Measurements from ENCODE around the gene PDE9A.

PDE9A gene

DNA sequence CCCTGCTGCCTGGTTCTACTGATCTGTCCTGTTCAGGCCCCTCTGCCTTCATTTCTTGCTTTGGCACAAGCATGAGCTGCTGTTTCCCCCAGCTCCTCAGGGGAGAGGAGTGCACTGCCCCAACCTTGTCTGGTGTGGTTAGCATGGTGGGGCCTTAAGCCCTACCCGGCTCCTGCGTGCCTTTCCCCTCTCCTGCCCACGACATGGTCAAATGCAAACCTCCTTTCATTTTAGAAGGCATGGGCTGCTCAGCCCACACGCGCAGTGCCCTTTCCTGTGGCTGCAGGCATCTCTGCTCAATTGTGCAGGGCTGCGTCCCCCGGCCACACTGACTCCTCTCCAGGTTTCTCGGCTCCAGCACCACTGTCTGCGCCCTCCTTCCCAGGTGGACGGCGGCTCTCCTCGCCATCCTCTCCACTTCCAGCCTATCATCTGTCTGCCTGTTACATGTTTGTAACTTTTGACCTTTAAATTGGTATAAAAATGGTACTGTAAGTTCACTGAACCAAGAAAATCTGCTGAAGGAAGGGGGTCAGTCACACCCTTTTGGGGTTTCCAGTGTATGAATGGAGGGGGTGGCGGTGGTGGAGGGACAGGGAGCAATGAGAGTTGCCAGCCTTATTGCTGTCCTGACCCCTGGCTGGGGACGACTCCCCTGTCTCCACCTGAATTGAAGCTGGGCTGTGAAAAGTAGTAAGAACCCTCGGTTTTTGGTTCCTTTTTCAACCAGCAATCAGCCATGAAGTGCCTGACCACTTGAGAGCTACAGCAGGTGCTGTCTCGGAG, 5.1 kb downstream of the PDE9A start:
- no peak for DNase-seq

- DNase-seq: no peak
Measured at GRCh38 chr21:42659416-42660117, 6.1 kb downstream of the PDE9A start.

DNA sequence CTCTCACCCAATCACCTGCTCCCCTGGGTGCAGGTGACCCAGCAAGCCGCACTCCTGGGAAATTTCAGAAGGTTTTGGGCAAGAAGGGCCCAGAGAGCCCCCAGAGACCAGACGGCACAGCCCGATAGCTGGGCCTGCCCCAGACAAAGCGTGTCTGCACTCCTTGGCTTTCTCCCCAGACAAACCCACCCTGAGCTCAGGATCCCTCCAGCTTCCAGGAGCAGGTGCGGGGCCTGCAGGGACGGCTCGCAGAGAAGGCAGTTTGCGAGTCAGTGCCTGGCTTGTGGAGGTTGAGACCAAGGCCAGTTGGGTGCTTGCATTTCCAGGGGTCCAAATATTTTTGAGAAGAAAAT, 6.7 kb downstream of the PDE9A start:
- DNase-seq: no peak

DNA sequence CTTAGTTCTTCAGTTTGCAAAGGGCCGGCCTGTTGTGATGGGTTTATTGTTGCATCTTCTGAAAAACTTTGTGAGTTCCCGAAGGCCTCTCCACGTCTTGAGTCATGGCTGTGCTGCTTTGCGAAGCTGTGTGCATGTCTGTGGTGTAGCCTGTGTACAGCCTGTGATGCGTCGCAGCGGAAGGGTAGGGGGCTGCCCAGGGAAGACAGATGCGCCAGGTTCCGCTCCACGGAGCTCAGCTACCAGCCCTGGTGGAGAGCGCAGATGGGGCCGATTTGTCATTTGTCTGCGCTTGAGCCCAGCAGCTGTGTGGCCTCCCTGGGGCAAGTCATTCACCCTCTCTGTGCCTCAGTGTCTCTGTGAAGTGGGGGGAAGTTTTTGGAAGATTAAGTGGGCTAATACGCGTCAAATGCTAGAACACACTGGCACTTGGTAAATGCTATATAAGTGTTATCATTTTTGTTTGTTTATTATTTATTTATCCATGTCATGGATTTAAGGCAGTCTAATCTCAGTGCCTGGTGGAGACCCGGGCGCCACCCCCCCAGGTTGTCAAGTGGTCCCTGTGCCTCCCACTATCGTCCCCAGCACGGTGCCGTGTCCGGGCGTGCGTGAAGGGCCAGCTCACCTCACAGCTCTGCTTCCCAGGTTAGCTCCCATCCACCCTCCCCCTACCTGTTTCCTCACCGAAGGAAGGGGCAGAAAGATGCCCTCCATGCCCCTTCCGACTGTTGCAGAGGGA, 8.4 kb downstream of the PDE9A start:
- no peak for DNase-seq

DNA sequence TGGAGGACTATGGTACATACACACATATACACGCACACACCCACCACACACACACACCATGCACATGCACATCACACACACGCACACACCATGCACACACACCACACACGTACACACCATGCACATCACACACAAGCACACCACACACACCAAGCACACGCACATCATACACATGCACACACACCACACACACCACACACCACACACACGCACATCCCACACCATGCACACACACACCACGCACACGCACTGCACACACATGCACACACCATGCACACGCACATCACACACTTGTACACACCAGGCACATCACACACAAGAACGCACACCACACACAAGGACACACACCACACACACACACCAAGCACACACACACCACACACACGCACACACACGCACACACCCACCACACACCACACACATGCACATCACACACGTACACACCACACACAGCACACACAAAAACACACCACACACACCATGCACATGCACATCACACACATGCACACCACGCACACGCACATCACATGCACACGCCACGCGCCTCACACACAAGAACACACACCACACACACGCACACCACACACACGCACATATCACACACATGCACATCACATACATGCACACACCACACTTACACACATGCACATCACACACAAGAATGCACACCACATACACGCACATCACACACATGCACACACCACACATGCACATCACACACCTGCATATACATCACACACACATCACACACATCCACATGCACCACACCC, 9.2 kb downstream of the PDE9A start:
- no peak for DNase-seq

DNA sequence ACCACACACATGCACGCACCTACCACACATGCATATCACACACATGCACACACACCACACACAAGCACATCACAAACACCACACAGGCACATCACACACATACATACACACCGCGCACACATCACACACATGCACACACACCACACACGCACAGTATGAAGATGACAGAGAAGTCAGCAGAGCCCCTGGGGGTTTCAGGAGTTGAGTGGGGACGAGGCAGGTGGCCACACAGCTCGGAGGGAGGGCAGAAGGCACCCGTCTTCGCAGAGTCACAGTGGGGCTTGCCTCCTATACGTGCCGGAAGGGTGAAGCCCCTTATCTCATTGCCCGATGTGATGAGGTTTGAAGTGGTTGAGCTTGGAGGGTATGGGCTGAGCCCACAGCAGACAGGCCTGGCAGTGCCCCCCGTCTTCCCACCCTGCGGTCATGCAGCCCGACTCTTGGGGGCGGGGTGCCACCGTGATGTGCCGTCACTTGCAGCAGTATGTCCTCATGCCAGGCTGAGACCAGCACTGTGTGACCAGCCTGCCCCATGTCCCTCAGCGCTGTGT, 9.9 kb downstream of the PDE9A start:
- no peak for DNase-seq

- no peak for DNase-seq
Measured at GRCh38 chr21:42663860-42664535, 10.6 kb downstream of the PDE9A start.

- DNase-seq: no peak
Measured at GRCh38 chr21:42664614-42665013, 11.2 kb downstream of the PDE9A start.

DNA sequence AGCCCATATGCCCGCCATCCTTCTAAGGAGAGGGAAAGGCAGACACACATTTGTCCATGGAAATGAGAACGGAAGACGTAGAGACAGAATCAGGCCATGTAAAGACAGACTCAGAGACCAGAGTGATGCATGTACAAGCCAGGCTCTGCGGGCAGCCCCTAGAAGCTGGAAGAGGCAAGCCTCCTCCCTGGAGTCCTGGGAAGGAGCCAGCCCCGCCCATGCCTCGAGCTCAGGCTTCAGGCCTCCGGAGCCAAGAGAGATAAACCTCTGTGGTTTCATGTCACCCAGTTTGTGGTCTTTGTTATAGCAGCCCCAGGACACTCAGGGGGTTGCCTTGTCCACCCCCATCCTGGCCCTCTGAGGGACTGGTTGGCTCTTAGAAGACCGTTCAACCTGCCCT, 11.6 kb downstream of the PDE9A start:
- no peak for DNase-seq

DNA sequence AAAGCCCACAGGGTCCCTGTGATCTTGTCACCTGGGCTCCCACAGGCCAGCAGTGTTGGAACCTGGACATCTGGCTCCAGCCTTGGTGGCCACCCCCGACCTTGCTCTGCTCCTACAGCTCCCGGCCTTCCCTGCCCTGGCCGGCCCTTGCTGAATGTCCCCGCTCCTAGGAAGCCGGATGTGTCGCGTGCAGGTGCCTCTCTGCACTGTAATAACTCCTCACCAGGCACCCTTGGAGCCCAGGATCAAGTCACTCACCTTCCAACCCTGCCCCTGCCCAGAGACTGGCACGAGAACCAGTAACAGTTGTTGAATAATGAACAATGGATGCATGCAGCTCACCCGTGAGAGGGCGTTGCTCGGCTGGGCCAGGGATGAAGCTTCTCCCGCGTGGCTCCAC, 12.1 kb downstream of the PDE9A start:
- DNase-seq: no peak

- DNase-seq: no peak
Measured at GRCh38 chr21:42666023-42666747, 12.8 kb downstream of the PDE9A start.

DNA sequence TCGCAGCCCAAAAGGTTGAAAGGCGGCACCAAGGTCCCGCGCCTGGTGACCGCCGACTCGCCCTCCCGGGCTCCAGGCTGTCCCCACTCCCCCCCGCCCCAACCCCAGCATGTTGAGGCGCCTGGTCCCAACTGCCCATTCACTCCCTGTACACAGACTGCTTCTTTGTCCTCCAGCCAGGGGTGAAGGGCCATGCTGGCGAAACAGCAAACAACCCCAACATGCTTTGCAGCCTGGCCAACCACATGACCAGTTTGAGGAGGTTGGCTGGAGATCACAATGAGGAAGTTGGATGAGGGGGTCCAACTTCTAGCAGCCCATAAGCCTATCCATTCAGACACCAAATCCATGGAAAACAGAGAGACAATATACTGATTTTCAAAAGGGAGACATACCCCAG, 13.5 kb downstream of the PDE9A start:
- DNase-seq: no peak

DNA sequence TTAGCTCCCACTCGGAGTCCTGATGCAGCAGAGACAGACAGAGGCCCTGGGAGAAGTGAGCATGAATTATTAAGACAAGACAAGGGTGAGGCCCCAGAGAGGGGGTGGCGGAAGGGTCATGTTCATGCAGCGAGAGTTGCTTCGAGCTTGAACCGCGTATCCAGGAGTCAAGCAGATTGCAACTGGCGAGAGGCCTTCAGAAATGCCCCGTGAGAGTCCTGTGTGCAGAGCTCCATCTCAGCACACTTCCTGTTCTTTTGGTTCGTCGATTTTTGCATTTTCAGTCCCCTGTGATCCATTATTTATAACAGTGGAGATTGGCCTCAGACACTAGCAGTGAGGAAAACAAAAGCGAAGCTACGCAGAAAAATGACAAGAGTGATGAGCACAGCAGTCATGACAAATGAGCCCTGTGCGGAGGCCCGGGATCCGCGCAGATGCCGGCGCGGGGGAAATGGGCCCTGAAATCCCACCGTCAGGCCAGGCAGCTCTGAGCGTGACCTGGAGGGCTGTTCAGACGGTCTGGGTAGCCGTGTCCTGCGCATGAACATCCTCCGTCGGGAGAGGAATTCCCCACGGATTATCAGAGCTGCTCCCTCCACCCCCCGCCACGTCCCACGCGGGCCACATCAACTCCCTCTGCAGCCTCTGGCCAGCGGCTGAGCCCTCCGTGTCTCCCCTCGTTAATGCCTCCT, 15.0 kb downstream of the PDE9A start:
- no peak for DNase-seq

DNA sequence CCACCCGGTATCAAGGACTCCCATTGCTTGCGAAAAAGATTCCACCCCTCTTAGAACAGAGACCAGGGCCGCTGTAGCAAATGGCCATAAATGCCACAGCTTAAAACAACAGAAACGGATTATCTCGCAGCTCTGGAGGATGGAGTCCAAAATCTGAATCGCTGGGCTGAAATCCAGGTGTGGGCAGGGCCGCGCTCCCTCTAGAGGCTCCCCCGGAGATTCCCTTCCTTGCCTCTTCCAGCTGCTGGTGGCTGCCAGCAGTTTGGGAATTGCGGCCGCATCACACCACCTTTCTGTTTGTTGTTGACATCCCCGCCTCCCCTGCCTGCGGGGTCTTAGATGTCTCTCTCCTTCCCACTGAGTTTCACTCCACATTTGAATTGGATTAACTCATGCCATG, 15.6 kb downstream of the PDE9A start:
- DNase-seq: no peak

DNA sequence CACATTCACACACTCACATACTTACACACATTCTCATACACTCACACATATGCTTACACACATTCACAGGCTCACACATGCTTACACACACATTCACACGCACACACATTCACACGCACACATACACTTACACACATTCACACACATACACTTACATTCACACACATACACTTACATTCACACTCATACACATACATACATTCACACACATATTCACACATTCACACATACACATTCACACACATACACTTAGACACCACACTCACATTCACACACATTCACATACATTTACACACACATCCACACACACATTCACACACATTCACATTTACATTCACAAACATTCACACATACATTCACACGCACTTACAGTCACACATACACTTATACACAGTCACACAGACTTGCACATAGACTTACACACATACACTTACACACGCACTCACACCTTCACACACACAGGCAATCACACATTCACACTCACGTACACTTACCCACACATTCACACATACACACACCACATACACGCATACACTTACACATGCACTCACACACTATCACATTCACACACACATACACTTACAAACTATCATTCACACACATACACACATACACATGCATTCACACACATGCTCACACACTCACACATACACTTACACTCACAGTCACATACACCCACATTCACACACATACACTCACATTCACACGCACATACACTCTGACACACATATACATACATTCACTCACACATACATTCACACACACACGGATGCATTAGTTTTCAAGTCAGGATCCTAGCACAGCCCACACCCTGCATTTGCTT, 16.8 kb downstream of the PDE9A start:
- no peak for DNase-seq

DNA sequence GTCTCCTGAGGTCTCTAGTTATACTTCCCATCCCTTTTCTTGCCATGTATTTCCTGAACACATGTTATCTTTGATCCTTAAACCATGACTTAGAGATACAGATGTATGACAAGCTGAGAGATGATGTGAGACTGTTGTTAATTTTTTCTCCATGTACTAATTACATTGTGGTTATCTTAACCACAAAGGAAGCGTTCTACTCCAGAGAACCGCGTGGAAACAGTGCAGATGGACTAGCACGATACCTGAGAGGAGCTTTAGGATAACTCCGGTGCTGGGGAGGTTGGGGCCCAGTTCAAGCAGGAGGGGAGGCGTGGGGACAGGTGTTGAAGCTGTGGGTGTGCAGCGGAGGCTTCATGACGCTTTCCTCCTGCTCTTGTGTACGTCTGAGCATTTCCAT, 17.5 kb downstream of the PDE9A start:
- DNase-seq: no peak

DNA sequence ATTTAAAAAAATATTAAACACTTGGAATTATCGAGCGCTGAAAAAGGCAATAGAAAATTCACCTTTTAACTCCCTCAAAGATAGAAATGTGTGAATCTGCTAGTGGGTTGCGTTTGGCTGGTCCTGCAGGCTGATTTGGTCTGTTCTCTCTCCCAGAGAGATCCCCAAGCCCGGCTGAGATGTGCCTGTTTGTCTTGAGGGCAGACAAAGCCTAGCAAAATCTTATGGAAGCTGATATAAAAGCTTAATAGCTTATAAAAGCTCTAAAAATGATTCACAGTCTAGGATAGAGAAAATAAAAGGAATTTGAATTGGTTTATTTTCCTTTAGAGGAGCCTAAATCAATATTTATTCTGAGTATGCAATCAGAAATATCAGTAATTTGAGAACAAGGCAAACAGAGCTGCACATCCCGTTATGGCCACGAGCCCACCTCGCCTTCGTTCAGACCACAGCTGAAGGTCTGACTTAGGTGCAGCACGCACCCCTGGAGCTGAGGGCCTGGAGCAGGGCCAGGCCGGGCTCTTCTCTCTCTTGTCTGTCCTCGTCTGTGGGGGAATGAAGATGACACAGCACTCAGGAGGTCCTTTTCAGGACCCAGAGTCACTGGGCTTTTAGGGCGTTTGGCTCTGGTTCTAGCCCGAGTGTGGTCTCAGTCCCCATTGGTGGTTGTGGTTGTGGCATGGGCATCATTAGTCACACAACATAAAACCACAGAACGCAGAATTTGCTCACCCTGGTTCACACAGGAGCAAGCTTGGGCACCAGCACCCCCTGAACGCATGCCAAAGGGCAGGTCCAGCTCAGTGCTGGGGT, 18.6 kb downstream of the PDE9A start:
- DNase-seq: no peak

- no peak for DNase-seq
Measured at GRCh38 chr21:42672699-42673458, 19.5 kb downstream of the PDE9A start.
